HCT116 (cell line): Measurements from ENCODE around the gene SLC11A1. TPM values are rescaled to one million over a fixed set of nuclear protein-coding genes. Genes with fewer than 3 reads are reported as not detected.

Source experiments
- ATAC-seq: fragments of 200-7000 bp; cut with Tn5 transposase; 2 replicates; pipeline ENCODE4 v1.9.1; 2020; ENCODE audit warnings: mild to moderate bottlenecking, moderate library complexity
- BruUV-seq: library from RNA; stranded (reverse); fragments of 400-500 nt; replicated peaks from 2 replicates; lab custom pipeline; 2021; lab: Mats Ljungman, UMichigan
- CTCF ChIA-PET: fragments of 300-600 bp; sonication (Branson Sonifier 250); formaldehyde crosslinking; loops from one replicate; lab custom pipeline; 2021; ENCODE audit warnings: antibody characterized with exemption; lab: Charles Lee
- POLR2A ChIA-PET: fragments of 300-600, 350-600 bp; sonication (Branson Sonifier 250); formaldehyde crosslinking; loops from one replicate; lab custom pipeline; 2021; ENCODE audit warnings: antibody characterized with exemption; lab: Charles Lee
- RAD21 ChIA-PET, 2 experiments: fragments of 300-600 bp; sonication (Branson Sonifier 250); formaldehyde crosslinking; loops; one replicate each; lab custom pipeline; 2023; ENCODE audit warnings: low total read pairs in 2 of 2; ENCODE audit not compliant: uncharacterized antibody in 2 of 2, unreplicated experiment in 2 of 2, low non-redundant PET in 1 of 2; lab: Charles Lee
- DNase-seq: peaks from one replicate; pipeline ENCODE4 v3.0.0-alpha.2; 2010; ENCODE audit warnings: low read depth, low spot score
- H2AFZ ChIP-seq: fragments of 200-600 bp; shearing (Covaris generic), sonication (generic); 2 replicates; pipeline ENCODE4 v1.6.1; 2017; ENCODE audit warnings: low read depth, mixed run types, mixed read lengths, antibody characterized with exemption, low read length; ENCODE audit not compliant: poor library complexity, severe bottlenecking
- H3K27ac ChIP-seq: 2 replicates; pipeline ENCODE4 v1.5.1; 2012; ENCODE audit warnings: low read depth, low read length
- H3K27me3 ChIP-seq: fragments of 200-600 bp; sonication (generic); 2 replicates; pipeline ENCODE4 v1.6.1; 2016; ENCODE audit warnings: mixed run types, low read length, mixed read lengths; ENCODE audit not compliant: insufficient read depth
- H3K36me3 ChIP-seq, 2 experiments: fragments of 200-500 bp in 1 of 2; fragments of 200-600 bp in 1 of 2; sonication (Bioruptor generic) in 1 of 2; sonication (generic) in 1 of 2; 2 replicates each; pipeline versions ENCODE4 v1.5.1 to v1.6.1; 2014 to 2016; ENCODE audit warnings: low read length in 2 of 2, inconsistent platforms in 1 of 2, mixed read lengths in 1 of 2, mixed run types in 1 of 2; ENCODE audit not compliant: insufficient read depth in 2 of 2, control insufficient read depth in 1 of 2
- H3K4me1 ChIP-seq, 2 experiments: fragments of 200-600 bp in 1 of 2; sonication (generic) in 1 of 2; 2 replicates each; pipeline versions ENCODE4 v1.5.1 to v1.6.1; 2012 to 2017; ENCODE audit warnings: low read length in 2 of 2, inconsistent platforms in 1 of 2, mild to moderate bottlenecking in 1 of 2, mixed read lengths in 1 of 2, mixed run types in 1 of 2, moderate library complexity in 1 of 2; ENCODE audit not compliant: insufficient read depth in 2 of 2, control insufficient read depth in 1 of 2
- H3K4me2 ChIP-seq: fragments of 200-600 bp; sonication (generic); 2 replicates; pipeline ENCODE4 v1.6.1; 2017; ENCODE audit warnings: mixed run types, low read length, mixed read lengths
- H3K4me3 ChIP-seq, 2 experiments: fragments of 200-600 bp in 1 of 2; sonication (generic) in 1 of 2; replicated peaks in 1 of 2; 2 replicates each; pipeline ENCODE4 v1.5.1; 2011 to 2016; ENCODE audit warnings: low read length in 2 of 2, control low read depth in 1 of 2, low read depth in 1 of 2, mild to moderate bottlenecking in 1 of 2, mixed read lengths in 1 of 2, mixed run types in 1 of 2
- H3K79me2 ChIP-seq: fragments of 200-600 bp; sonication (generic); 2 replicates; pipeline ENCODE4 v1.6.1; 2017; ENCODE audit warnings: mild to moderate bottlenecking, mixed run types, low read length, moderate library complexity, mixed read lengths; ENCODE audit not compliant: insufficient read depth
- H3K9ac ChIP-seq: fragments of 200-600 bp; sonication (generic); 2 replicates; pipeline ENCODE4 v1.6.1; 2016; ENCODE audit warnings: low read length, mixed read lengths
- H3K9me2 ChIP-seq: fragments of 200-600 bp; sonication (generic), shearing (Covaris generic); 2 replicates; pipeline ENCODE4 v1.6.1; 2017; ENCODE audit warnings: mixed run types, mild to moderate bottlenecking, moderate library complexity; ENCODE audit not compliant: insufficient read depth
- H3K9me3 ChIP-seq, 2 experiments: fragments of 200-500 bp in 1 of 2; fragments of 200-600 bp in 1 of 2; sonication (Bioruptor generic) in 1 of 2; sonication (generic) in 1 of 2; 2 replicates each; pipeline ENCODE4 v1.6.1; 2014 to 2017; ENCODE audit warnings: low read length in 2 of 2, mixed read lengths in 2 of 2, inconsistent platforms in 1 of 2, low read depth in 1 of 2, mild to moderate bottlenecking in 1 of 2, mixed run types in 1 of 2, moderate library complexity in 1 of 2; ENCODE audit not compliant: control insufficient read depth in 1 of 2, insufficient read depth in 1 of 2
- H4K20me1 ChIP-seq: fragments of 200-600 bp; sonication (generic), shearing (Covaris generic); 2 replicates; pipeline ENCODE4 v1.6.1; 2017; ENCODE audit warnings: mixed run types, mild to moderate bottlenecking, moderate library complexity; ENCODE audit not compliant: insufficient read depth
- CBX3 ChIP-seq: IDR thresholded peaks from 2 replicates; pipeline ENCODE4 v1.6.1; 2012; ENCODE audit warnings: low read depth
- ELF1 ChIP-seq: IDR thresholded peaks from 2 replicates; pipeline ENCODE4 v1.6.1; 2012; ENCODE audit warnings: low read depth, borderline replicate concordance
- EZH2 ChIP-seq: fragments of 200-600 bp; sonication (generic); IDR thresholded peaks from 2 replicates; pipeline ENCODE4 v1.6.1; 2017; ENCODE audit warnings: antibody characterized with exemption, mixed run types
- EZH2phosphoT487 ChIP-seq: fragments of 200-600 bp; IDR thresholded peaks from 2 replicates; pipeline ENCODE4 v1.6.1; 2018; ENCODE audit warnings: antibody characterized with exemption, borderline replicate concordance
- JUND ChIP-seq: IDR thresholded peaks from 2 replicates; pipeline ENCODE4 v1.6.1; 2012
- MAX ChIP-seq: IDR thresholded peaks from 2 replicates; pipeline ENCODE4 v1.6.1; 2012
- POLR2A ChIP-seq: IDR thresholded peaks from 2 replicates; pipeline ENCODE4 v1.7.0; 2011; ENCODE audit warnings: borderline replicate concordance; ENCODE audit not compliant: insufficient read depth, insufficient read length; ENCODE audit errors: extremely low read depth
- POLR2AphosphoS5 ChIP-seq: IDR thresholded peaks from 2 replicates; pipeline ENCODE4 v1.6.1; 2011; ENCODE audit warnings: mild to moderate bottlenecking, low read depth, low read length, moderate library complexity
- RAD21 ChIP-seq: IDR thresholded peaks from 2 replicates; pipeline ENCODE4 v1.6.1; 2012; ENCODE audit warnings: low read depth, mild to moderate bottlenecking
- REST ChIP-seq: IDR thresholded peaks from 2 replicates; pipeline ENCODE4 v1.6.1; 2012; ENCODE audit warnings: low read depth
- SIN3A ChIP-seq: IDR thresholded peaks from 2 replicates; pipeline ENCODE4 v1.6.1; 2012; ENCODE audit warnings: low read depth
- SP1 ChIP-seq: IDR thresholded peaks from 2 replicates; pipeline ENCODE4 v1.6.1; 2012; ENCODE audit warnings: low read depth
- ZFX ChIP-seq: fragments of 450-650 bp; IDR thresholded peaks from 2 replicates; pipeline ENCODE4 v1.6.1; 2017
- intact Hi-C: fragments of 100-400 bp; cut with micrococcal nuclease; formaldehyde crosslinking; loops from 2 replicates; pipeline ENCODE4 v1.10.0; 2022
- total RNA-seq: library from RNA; stranded (reverse); gene quantifications from one replicate; pipeline ENCODE4 v1.2.1, GENCODE V29; 2021; ENCODE audit not compliant: unreplicated experiment
- TF ChIP-seq, protein P1 (sequence below): IDR thresholded peaks from 2 replicates; pipeline ENCODE4 v1.6.1; 2011; ENCODE audit warnings: mild to moderate bottlenecking, low read length, moderate library complexity; ENCODE audit not compliant: insufficient replicate concordance; ENCODE audit errors: extremely low read depth

Gene SLC11A1
- total RNA-seq, 1 experiment from 2014 or later: 0.42 TPM

DNA sequence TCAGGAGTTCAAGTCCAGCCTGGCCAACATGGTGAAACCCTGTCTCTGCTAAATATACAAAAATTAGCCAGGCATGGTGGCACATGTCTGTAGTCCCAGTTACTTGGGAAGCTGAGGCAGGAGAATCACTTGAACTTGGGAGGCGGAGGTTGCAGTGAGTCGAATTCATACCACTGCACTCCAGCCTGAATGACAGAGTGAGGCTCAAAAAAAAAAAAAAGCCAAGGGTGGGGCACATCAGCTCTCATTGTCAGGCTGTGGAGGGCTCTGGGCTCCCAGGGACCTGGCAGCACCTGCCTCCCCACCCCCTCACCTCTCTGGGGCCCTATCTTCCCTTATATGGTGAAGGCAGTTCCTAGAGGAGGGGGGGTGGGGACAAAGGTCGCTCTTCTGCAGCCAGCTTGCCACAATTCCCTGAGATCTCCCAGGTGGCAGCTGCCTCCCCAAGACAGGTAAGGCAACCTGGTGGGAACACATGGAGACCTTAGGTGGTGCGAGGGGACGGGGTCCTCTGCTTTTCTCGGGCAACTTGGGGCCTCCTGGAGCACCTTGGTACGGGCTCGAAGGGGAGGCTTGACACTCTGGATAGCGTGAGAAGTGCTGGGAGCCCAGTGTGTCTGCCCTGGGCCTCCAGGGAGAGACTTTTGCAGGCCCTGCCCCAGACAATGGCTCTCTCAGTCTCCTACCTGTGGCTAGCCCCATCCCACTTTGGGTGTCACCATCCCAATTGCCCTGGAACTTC lies 36.8 kb downstream of the SLC11A1 start, which contains the start of gene VIL1:
Gene VIL1 (plus strand): TSS at position 407 of the 742 bp plus-strand sequence. CDS start 4,656 bp downstream, outside the sequence.
- H2AFZ ChIP-seq: no peak within 1 kb of the TSS
- no peak for DNase-seq
- CTCF ChIA-PET: no interaction called here
- no peaks in the 10 kb centered on the region for H3K27me3 ChIP-seq
- no TSS peak for BruUV-seq
- no peaks in the 10 kb centered on the region for H3K36me3 ChIP-seq
- intact Hi-C loops: no loop called here
- no peak within 1 kb of the TSS for H3K27ac ChIP-seq
- TF ChIP-seq, protein P1, sequence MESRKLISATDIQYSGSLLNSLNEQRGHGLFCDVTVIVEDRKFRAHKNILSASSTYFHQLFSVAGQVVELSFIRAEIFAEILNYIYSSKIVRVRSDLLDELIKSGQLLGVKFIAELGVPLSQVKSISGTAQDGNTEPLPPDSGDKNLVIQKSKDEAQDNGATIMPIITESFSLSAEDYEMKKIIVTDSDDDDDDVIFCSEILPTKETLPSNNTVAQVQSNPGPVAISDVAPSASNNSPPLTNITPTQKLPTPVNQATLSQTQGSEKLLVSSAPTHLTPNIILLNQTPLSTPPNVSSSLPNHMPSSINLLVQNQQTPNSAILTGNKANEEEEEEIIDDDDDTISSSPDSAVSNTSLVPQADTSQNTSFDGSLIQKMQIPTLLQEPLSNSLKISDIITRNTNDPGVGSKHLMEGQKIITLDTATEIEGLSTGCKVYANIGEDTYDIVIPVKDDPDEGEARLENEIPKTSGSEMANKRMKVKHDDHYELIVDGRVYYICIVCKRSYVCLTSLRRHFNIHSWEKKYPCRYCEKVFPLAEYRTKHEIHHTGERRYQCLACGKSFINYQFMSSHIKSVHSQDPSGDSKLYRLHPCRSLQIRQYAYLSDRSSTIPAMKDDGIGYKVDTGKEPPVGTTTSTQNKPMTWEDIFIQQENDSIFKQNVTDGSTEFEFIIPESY: no peak
- TF ChIP-seq POLR2A (no peak), EZH2 (no peak)
- H3K4me1 ChIP-seq: no peaks in the 10 kb centered on the region
- 0 out of 2 replicates have a peak, but pooled peaks have one; percentile 8 for ATAC-seq
- RAD21 ChIA-PET: no interaction called here
- no peak within 1 kb of the TSS for H3K4me3 ChIP-seq
- H3K4me2 ChIP-seq: no peak within 1 kb of the TSS
- no peak within 1 kb of the TSS for H3K9ac ChIP-seq
- no peaks in the 10 kb centered on the region for H4K20me1 ChIP-seq
- POLR2A ChIA-PET: no interaction called here
- H3K79me2 ChIP-seq: no peaks in the 10 kb centered on the region
- no peaks in the 10 kb centered on the region for H3K9me2 ChIP-seq
- H3K9me3 ChIP-seq: no peaks in the 10 kb centered on the region

DNA sequence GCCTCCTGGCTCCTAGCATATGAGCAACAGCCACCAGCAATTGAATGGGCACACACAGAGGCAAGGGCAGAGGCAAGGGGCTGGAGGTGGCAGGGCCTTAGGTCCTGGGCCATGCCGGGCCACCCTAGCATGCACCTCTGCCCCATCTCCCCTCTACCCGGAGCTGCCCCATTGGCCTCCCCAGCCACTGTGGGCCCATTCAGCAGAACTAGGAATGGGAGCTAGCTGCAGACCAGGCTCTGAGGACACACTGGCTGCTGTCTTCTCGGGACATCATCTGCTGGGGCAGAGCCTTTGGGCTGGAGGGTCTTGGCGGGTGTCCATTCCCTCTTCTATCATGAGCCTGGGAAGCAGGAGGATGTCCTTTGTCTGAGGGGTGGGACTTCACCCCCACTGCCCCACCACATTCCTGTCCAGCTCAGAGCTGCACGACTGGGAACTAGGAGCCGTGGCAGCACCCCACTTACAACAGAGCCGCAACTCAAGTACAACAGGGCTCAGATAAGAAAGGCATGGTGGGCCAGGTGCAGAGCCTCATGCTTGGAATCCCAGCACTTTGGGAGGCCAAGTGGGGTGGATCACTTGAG lies 37.6 kb downstream of the SLC11A1 start:
- H3K27ac ChIP-seq: no peak overlapping the region
- ATAC-seq: no peak
- no TSS peak for BruUV-seq
- no peaks in the 10 kb centered on the region for H3K27me3 ChIP-seq
- no peak overlapping the region for H3K9ac ChIP-seq
- ChIA-PET POLR2A (no interaction called here), CTCF (no interaction called here), RAD21 (no interaction called here)
- intact Hi-C loops: no loop called here
- no peaks in the 10 kb centered on the region for H3K9me2 ChIP-seq
- no peak overlapping the region for H2AFZ ChIP-seq
- DNase-seq: no peak
- H4K20me1 ChIP-seq: no peaks in the 10 kb centered on the region
- H3K4me1 ChIP-seq: no peaks in the 10 kb centered on the region
- H3K4me2 ChIP-seq: no peak overlapping the region
- H3K9me3 ChIP-seq: no peaks in the 10 kb centered on the region
- H3K4me3 ChIP-seq: no peak overlapping the region
- no peaks in the 10 kb centered on the region for H3K79me2 ChIP-seq
- H3K36me3 ChIP-seq: no peaks in the 10 kb centered on the region
- TF ChIP-seq ELF1 (no peak), REST (no peak), SIN3A (no peak), MAX (no peak), SP1 (no peak), POLR2AphosphoS5 (no peak), ZFX (no peak), JUND (no peak), RAD21 (no peak), EZH2phosphoT487 (no peak), CBX3 (no peak)
